Parathyroid adenoma (tissue), 2 donors: ENCODE results near the gene DRGX.

Source experiments
- H2AFZ ChIP-seq: fragments of 300-600 bp; sonication (generic); one replicate; pipeline ENCODE4 v1.7.0; 2017; ENCODE audit warnings: antibody characterized with exemption, mild to moderate bottlenecking
- H3K27ac ChIP-seq: fragments of 300-600 bp; sonication (generic); one replicate; pipeline ENCODE4 v1.7.0; 2017
- H3K27me3 ChIP-seq: fragments of 300-600 bp; sonication (generic); one replicate; pipeline ENCODE4 v1.7.0; 2017; ENCODE audit warnings: low read length; ENCODE audit not compliant: control insufficient read depth, insufficient read depth
- H3K36me3 ChIP-seq: fragments of 300-600 bp; sonication (generic); one replicate; pipeline ENCODE4 v1.7.0; 2017; ENCODE audit warnings: low read length; ENCODE audit not compliant: control insufficient read depth, insufficient read depth
- H3K4me1 ChIP-seq: fragments of 300-600 bp; sonication (generic); one replicate; pipeline ENCODE4 v1.7.0; 2017; ENCODE audit warnings: control low read depth
- H3K4me2 ChIP-seq: fragments of 300-600 bp; sonication (generic); one replicate; pipeline ENCODE4 v1.7.0; 2017; ENCODE audit warnings: low read length
- H3K4me3 ChIP-seq: fragments of 300-600 bp; sonication (generic); one replicate; pipeline ENCODE4 v1.7.0; 2017; ENCODE audit warnings: low read depth, low read length
- H3K79me2 ChIP-seq: fragments of 300-600 bp; sonication (generic); one replicate; pipeline ENCODE4 v1.7.0; 2017; ENCODE audit warnings: control low read depth
- H3K9ac ChIP-seq: fragments of 300-600 bp; sonication (generic); one replicate; pipeline ENCODE4 v1.7.0; 2017; ENCODE audit warnings: mild to moderate bottlenecking
- H3K9me3 ChIP-seq: fragments of 300-600 bp; sonication (generic); one replicate; pipeline ENCODE4 v1.7.0; 2017; ENCODE audit warnings: low read length; ENCODE audit not compliant: control insufficient read depth
- TF ChIP-seq, protein P1 (sequence below): fragments of 300-600 bp; sonication (generic); IDR thresholded peaks from one replicate; pipeline ENCODE4 v1.7.0; 2017; ENCODE audit warnings: antibody characterized with exemption, mild to moderate bottlenecking
- donor health status: primary hyperparathyroidism.

The DRGX gene

DNA sequence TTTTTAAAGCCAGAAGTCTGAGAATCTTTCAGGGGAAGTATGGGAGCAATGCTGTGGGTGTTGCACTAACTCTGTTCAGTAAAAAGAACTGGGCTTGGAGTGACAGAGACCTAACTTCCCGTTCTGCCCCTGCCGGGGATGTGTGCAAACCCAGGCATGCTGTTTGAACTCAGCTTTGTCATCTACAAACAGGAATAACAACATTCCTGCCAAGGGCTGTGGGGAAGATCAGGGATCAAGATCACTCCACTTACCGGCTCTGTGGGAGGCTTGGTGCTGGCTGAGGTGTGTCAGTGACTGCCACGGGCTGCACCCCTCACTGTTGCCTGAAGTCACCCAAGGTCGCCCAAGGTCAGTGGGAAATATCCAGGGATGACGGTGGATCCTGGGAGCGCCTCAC is 23.1 kb upstream of the DRGX start:
- no peaks in the 10 kb centered on the region for H3K4me1 ChIP-seq
- no peak overlapping the region for H3K4me3 ChIP-seq
- no peak overlapping the region for H3K4me2 ChIP-seq
- no peaks in the 10 kb centered on the region for H3K36me3 ChIP-seq
- no peak overlapping the region for H3K9ac ChIP-seq
- peak overlapping the region; percentile 44 for H2AFZ ChIP-seq
- TF ChIP-seq, protein P1, sequence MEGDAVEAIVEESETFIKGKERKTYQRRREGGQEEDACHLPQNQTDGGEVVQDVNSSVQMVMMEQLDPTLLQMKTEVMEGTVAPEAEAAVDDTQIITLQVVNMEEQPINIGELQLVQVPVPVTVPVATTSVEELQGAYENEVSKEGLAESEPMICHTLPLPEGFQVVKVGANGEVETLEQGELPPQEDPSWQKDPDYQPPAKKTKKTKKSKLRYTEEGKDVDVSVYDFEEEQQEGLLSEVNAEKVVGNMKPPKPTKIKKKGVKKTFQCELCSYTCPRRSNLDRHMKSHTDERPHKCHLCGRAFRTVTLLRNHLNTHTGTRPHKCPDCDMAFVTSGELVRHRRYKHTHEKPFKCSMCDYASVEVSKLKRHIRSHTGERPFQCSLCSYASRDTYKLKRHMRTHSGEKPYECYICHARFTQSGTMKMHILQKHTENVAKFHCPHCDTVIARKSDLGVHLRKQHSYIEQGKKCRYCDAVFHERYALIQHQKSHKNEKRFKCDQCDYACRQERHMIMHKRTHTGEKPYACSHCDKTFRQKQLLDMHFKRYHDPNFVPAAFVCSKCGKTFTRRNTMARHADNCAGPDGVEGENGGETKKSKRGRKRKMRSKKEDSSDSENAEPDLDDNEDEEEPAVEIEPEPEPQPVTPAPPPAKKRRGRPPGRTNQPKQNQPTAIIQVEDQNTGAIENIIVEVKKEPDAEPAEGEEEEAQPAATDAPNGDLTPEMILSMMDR: no peak
- H3K27ac ChIP-seq: no peak overlapping the region
- H3K27me3 ChIP-seq: no peaks in the 10 kb centered on the region
- no peaks in the 10 kb centered on the region for H3K9me3 ChIP-seq
- no peaks in the 10 kb centered on the region for H3K79me2 ChIP-seq

DNA sequence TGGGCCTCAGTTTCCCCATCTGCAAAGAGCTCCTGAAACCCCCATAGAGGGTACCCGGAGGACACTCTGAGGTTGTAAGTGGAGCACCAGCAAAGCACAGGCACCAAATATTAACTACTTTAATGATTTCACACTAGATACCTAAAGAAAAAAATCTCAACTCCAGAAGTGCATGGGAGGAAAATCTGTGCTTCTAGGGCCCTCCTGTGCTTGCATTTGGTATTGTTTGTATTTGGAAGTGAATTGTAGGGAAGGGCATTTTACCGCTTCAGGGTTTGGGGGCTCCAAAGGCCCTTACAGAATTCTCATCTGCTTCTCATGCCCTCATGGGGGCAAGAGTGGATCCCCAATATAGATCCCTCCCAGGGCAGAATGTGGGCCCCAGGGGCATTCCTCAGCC is 22.4 kb upstream of the DRGX start:
- Histone ChIP-seq H3K27me3 (no peaks in the 10 kb centered on the region), H3K79me2 (no peaks in the 10 kb centered on the region), H3K27ac (no peak overlapping the region), H2AFZ (no peak overlapping the region), H3K4me2 (no peak overlapping the region), H3K4me3 (no peak overlapping the region), H3K9ac (no peak overlapping the region), H3K4me1 (no peaks in the 10 kb centered on the region), H3K36me3 (no peaks in the 10 kb centered on the region), H3K9me3 (no peaks in the 10 kb centered on the region)
- TF ChIP-seq, protein P1: no peak

DNA sequence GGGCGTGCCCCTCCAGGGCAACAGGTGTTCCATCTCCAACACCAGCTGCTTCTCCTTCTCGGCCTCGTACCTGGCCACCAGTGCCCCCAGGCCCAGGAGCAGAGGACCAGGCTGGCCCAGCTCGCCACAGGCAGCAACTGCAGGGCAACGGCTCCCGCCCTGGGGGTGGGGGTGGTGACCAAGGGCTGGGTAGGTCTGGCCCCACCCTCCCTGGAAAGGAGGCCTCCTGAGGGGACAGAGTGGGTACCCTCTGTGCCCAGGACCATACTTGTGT is 22.1 kb upstream of the DRGX start:
- Histone ChIP-seq H3K27ac (no peak overlapping the region), H3K27me3 (no peaks in the 10 kb centered on the region), H3K9me3 (no peaks in the 10 kb centered on the region), H3K4me2 (no peak overlapping the region), H3K4me3 (no peak overlapping the region), H3K4me1 (no peaks in the 10 kb centered on the region), H3K9ac (no peak overlapping the region), H2AFZ (no peak overlapping the region), H3K36me3 (no peaks in the 10 kb centered on the region), H3K79me2 (no peaks in the 10 kb centered on the region)
- TF ChIP-seq, protein P1: no peak

DNA sequence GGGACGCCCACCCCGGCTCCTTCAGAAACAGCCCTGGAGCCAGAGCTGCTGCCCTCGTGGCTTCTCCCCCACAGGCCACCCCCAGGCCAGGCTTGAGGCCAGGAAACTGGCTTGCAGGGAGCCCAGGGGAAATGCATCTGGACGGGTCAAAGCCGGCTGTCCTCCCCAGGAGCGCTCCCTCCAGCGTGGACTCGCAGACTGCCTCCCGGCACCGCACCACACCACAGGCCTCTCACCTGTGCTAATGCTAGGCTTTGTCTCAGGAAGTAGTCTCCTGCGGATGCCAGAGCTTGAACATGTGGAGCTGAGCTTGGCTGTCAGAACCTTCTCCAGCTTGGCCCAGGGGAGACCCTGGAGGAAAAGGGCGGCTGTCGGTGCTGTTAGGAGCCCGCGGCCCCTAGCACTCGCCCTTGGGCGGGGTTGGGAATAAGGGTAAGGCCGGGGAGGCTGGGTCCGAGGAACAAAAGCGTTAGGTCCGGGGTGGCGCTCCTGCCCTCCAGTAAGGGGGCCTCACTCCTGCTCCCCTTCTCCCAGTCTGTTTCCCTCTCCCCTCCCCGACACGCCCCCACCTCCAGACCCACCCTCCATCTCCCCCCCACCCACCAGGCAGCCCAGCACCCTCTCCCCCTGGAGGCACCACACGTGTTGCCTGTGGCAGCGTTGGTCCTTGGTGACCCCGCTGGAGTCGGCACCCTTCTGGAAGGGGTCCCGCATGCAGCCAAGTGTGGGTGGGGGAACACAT is 21.6 kb upstream of the DRGX start:
- TF ChIP-seq, protein P1: no peak
- no peaks in the 10 kb centered on the region for H3K79me2 ChIP-seq
- H3K9ac ChIP-seq: no peak overlapping the region
- no peaks in the 10 kb centered on the region for H3K36me3 ChIP-seq
- H3K9me3 ChIP-seq: no peaks in the 10 kb centered on the region
- no peak overlapping the region for H3K4me2 ChIP-seq
- no peak overlapping the region for H2AFZ ChIP-seq
- no peaks in the 10 kb centered on the region for H3K4me1 ChIP-seq
- H3K4me3 ChIP-seq: no peak overlapping the region
- no peaks in the 10 kb centered on the region for H3K27me3 ChIP-seq
- no peak overlapping the region for H3K27ac ChIP-seq

DNA sequence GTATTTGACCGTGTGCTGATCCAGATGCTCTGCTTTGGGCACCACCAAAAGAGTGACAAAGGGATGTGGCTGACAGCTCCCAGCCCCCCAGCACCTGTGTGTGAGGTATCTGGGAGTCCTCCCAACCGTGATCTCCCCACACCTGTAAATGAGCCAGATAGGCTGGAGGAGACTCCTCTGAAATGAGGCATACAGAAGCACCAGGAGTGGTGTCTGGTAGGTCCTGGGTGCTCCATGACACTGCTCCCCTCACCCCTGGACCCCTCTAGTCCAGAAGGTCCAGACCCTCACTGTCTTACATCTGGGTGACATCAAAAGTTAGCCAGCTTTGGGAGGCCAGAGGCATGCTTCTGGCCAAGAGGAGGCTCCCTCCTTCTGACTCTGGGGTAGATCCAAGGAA is 20.0 kb upstream of the DRGX start:
- TF ChIP-seq, protein P1: no peak
- no peaks in the 10 kb centered on the region for H3K27me3 ChIP-seq
- H3K9ac ChIP-seq: no peak overlapping the region
- H2AFZ ChIP-seq: no peak overlapping the region
- no peak overlapping the region for H3K27ac ChIP-seq
- no peaks in the 10 kb centered on the region for H3K9me3 ChIP-seq
- no peak overlapping the region for H3K4me3 ChIP-seq
- no peak overlapping the region for H3K4me2 ChIP-seq
- no peaks in the 10 kb centered on the region for H3K79me2 ChIP-seq
- H3K36me3 ChIP-seq: no peaks in the 10 kb centered on the region
- no peaks in the 10 kb centered on the region for H3K4me1 ChIP-seq
